Fibroblast of peridontal ligament (primary cell): Measurements from ENCODE around the gene HAX1.
A peak's percentile ranks its signal among the peaks of the same experiment; 100 is the strongest.
"Not testable (repeated sequence)": the region's sequence is repeated elsewhere in the genome, so short reads cannot be mapped to it uniquely, and the experiment has no call there.

ENCODE experiments used
- DNase-seq: peaks from one replicate; pipeline ENCODE4 v3.0.0-alpha.2; 2010; ENCODE audit errors: extremely low read depth

HAX1 gene

DNA sequence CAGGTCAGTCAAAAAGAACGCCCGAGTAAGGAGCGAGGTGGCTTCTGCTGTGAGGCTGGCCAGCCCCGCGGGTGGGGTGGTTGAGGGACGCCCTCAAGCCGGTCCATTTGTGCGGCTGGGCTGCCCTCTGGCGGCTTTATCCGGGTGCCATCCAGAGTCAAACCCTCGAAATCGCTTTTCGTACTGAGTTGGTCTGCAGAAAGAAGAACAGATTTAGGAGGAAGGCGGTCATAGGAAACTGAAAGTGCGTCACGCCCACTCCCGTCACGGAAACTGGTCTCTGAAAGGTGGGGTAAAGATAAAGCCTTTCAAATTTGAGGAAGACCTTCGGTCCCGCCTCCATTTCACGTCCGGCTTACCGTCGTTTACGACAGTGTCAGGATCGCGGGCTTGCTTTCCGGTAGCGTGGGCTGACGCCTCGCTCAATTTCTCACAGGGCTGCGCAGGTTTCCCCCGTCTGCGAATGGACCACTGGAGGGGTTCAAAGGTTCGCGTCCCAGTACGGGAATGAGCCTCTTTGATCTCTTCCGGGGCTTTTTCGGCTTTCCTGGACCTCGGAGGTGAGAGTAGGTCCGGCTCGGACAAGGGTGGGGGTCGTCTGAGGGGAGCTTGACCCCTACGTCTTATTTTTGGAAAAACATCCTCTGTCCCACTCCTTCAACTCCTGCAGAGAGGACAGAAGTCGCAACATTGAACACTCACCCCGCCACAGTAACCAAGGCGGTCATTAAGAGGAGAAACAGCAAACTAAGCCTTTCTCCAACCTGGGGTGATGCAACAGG, at the start of gene HAX1:
HAX1 (plus strand) TSS at position 413 of the 782 bp plus-strand sequence; CDS start at position 508, 95 bp downstream.
- DNase-seq, result peak; percentile 97

DNA sequence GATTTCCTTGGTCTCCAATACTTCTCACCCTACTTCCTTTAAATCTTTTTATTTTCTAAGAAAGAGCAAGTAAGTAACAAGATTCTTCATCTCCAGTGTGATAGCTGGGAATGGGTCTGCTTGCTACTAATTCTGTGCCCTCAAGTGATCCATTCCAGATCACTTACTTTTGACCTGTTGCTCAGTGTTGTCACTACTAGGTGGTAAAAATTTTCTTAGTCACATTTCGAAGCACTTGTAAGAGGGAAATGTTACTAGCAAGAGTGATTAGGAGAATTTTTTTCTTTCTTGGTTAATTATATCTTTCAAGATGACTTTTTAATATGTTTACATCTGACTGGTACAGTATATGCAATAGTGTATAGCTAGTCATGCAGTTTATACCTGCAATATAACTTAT, 49.5 kb upstream of the HAX1 start:
- DNase-seq, result no peak

DNA sequence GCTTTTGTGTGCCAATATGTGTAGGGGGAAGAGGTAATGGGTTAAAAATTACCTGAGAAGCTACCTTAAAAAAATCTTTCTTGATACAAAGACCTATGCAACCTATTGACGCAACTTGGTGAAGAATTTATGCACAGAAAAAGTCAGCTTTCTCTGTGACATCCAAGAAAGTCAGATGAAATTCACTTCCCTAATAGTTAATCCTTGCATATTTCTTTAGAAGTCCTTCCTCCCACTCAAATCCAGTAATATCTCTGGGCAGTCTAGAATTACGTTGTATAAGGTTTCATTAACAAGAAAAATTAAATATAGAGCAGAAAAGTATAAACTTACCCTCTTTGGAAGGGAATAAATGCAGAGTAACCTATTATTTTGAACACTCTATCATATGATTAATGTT, 48.8 kb upstream of the HAX1 start:
- DNase-seq, result no peak

DNA sequence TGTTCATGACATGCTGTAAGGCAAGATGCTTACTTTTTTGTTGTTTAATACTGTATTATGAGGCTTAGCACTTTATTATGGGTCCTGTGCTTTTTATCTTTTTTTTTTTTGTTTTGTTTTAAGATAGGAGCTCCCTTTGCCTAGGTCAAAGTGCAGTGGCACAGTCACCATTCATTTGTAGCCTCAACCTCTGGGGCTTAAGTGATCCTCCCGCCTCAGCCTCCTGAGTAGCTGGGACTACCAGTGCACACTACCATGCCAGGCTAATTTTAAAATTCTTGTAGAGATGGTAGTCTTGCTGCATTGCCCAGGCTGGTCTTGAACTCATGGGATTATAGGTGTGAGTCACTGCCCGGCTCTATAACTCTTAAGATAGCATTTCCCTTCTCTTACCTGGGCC, 47.1 kb upstream of the HAX1 start:
- DNase-seq, result no peak

DNA sequence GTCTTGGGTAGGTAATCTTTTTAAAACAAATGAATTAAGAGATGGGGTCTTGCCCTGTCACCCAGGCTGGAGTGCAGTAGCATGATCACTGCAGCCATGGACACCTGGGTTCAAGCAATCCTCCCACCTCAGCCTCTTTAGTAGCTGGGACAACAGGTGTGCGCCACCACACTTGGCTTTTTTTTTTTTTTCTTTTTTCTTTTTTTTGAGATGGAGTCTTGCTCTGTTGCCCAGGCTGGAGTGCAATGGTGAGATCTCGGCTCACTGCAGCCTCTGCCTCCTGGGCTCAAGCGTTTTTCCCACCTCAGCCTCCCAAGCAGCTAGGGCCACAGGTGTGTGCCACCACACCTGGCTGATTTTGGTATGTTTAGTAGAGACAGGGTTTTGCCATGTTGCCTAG, 41.3 kb upstream of the HAX1 start:
- not testable (repeated sequence) for DNase-seq

DNA sequence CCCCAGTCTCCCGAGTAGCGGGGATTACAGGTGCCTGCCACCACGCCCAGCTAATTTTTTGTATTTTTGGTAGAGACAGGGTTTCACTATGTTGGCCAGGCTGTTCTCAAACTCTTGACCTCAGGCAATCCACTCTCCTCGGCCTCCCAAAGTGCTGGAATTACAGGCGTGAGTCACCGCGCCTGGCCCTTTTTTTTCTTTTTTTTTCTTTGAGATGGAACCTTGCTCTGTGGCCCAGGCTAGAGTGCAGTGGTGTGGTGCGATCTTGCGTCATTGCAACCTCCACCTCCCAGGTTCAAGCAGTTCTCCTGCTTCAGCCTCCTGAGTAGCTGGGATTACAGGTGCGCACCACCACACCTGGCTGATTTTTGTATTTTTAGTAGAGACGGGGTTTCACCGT, 39.3 kb upstream of the HAX1 start:
- not testable (repeated sequence) for DNase-seq

DNA sequence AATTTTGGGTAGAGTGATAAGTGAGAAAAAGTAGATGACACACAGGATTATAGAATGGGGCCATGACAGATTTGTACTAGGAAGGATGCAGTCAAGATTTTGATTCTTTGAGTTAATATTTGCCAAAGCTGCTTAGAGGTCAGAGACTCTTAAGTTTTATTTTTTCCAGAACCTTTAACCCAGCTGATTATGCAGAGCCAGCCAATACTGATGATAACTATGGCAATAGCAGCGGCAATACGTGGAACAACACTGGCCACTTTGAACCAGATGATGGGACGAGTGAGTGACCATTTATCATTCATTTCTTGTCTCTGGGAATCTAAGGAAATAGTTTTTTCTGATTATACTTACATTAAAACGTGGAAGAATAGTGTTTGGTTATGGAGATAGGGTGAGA, 35.6 kb upstream of the HAX1 start:
- no peak for DNase-seq

DNA sequence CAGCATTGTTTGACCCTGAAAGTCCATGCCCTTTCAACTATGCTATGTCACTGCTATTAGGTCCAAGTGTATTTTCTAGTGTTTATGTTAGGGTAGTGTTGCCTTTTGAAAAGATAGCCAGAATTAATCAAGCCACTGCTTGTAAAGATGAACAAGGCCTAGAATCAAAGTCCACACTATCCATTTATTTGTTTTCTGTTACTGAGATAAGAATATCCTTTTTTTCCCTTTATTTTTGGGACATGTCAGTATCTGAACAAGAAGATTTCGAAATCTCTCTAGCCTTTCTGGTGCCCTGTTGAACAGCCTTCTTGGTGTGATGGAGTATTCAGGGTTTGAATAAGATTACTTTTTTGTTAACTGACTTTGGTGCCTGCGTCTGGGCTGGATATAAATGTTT, 35.0 kb upstream of the HAX1 start:
- no peak for DNase-seq

DNA sequence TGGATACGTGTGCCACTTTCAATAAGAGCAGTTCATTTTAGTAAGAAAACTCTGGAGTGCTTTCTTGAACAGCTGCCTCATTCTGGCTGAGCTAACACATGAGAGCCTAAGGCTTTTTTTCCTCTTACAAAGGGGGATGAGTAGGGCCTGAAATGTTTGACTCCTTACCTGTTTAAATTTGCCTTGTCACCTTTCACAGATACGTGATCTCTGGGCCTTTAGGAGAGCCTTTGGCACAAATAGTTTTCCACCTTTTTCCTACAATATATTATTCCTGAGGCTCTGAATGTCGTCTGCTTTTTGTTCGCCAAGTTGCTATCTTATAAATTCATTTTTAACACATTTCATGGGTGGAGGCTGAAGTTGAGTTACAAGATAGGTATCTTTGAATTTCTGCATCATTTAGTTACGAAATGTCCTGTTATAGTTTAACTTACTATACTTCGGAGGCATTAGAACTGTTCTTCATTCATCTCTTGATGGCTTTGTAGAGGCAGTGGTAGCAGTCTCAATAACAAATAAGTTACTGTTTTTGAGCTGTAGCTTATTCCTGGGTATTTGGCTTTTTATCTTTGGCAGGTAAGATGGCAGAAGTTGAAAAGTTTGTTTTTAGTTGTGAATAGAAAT, 34.4 kb upstream of the HAX1 start:
- no peak for DNase-seq

DNA sequence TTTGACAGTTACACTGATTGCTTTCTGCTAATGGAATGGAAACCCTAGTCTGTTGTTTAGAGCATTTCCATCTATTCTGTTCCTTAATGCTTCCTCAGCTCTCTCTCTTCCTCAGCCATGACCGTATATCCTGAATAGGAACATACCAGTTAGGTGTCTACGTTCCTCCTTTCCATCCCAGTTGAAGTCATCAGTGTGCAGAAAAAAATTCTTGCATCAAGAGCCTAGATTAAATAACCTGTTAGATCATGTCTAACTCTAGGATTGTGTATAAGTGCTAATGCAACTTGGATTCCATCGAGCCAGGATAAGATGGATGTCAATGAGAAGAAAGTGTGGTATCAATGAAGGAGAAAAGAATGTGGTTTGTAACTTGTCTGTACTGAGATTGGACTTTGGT, 32.9 kb upstream of the HAX1 start:
- DNase-seq, result no peak

DNA sequence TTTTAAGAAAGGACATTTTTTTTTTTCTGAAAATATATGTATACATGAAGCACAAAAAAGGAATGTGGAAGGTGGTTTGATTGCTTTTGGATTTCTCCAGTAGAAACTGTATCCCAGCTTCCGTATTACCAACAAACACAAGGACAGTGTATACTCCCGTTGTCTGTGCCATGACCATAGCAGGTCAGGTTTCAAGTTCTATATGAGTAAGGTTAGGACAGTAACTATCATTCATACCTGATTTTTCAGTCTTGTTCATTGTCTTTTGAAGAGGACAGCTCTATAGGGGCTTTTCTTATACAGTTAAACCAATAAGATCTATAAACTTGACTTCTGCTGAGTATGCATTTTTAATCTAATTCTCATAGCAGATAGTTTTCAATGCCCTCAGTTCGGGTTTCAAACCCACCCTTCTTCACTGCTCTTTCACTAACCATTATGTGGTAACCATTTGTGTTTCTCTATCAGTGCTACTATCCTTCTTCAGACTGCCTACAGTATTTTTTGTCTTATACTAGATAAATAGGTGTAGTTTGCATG, 32.1 kb upstream of the HAX1 start:
- DNase-seq, result no peak

DNA sequence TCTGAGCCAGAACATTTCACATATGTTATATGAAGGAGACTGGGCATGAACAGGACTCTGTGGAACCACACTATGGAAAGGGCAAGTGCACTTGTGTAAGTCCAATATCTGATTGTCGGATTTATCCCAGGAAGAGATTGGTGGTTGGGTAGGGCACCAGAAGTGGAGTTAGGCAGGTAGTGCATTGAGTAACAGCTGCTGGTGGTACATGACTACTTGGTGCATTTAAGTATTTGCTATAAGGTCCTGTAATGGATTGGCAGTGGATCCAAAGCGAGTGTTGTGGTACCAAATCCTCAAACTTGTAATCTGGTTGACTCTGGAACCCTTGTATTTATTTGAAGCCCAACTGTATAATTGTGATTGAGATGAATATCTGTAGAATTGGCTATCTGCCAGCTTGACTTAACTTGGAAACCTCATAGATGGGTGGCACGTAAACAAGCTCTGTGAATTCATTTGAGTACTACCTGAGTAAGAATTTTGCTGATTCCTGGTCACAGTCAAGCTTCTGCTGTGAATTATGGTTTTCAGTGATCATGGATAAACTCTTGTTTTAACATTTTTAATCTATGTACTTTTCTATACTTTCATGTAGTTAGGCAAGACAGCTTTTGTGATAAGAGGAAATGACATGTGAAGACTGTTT, 30.6 kb upstream of the HAX1 start:
- no peak for DNase-seq

DNA sequence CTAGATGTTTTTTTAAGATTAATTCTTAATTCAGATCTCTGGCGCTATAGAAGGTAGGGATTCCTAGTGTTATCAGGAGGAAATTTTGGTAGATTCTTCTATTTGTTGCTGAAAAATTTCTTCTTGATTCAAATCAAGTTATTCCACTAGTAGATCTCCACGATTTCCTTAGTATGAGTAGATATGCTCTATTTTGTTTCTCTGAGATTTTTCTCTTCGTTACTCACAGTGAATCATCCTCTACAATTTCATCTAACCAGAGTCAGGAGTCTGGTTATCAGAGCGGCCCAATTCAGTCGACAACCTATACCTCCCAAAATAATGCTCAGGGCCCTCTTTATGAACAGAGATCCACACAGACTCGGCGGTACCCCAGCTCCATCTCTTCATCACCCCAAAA, 18.8 kb upstream of the HAX1 start:
- no peak for DNase-seq

DNA sequence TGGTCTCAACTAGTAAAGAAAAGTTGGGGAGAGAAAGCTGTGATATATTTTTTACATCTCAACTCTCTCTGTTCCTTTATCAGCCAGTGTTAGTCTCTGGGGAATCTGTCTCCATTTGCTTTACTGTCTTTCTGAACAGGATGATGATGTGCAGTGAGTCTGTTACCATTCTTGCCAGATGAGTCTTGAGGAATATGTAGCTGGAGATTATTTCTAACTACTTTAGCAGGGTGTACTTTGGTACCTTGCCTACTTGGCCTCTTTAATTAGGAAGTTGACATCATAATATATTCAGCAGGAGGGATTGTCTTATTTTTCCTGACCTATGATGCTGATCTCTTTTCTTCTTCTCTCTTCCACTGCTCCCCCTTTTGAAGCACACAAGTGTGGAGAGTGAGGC, 15.7 kb upstream of the HAX1 start:
- DNase-seq, result no peak

DNA sequence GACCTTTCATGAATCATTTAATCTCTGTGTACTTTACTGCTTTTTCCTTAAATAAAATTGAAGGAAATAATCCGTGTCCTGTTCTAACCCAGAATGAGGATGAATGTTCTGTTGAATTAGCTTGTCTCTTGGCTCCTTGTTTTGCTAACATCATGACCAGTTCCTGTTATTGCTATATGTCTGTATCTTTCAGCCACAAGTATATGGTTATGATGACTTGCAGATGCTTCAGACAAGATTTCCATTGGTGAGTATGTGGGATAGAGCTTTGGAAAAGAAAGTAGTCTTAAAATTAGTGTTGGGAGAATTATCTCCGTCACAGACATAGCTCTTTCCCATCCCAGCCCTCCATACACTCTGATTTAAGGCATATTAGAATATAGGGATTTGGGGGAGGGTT, 13.6 kb upstream of the HAX1 start:
- DNase-seq, result no peak

DNA sequence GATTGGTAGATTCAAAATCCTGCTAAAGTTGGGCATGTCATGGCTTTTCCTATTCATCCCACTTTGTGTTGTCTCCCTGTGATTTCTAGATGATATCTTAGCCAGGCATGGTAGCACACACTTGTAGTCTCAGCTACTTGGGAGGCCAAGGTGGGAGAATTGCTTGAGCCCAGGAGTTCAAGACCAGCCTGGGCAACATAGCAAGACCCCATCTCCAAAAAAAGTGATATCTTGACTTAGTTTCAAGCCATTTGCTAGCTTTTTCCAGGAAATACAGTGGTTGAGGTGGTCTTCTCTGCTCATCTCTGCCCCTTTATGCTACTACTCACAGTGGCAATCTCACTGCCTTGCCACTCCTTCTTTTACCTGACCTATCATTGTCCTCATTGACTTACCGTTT, 12.3 kb upstream of the HAX1 start:
- no peak for DNase-seq

DNA sequence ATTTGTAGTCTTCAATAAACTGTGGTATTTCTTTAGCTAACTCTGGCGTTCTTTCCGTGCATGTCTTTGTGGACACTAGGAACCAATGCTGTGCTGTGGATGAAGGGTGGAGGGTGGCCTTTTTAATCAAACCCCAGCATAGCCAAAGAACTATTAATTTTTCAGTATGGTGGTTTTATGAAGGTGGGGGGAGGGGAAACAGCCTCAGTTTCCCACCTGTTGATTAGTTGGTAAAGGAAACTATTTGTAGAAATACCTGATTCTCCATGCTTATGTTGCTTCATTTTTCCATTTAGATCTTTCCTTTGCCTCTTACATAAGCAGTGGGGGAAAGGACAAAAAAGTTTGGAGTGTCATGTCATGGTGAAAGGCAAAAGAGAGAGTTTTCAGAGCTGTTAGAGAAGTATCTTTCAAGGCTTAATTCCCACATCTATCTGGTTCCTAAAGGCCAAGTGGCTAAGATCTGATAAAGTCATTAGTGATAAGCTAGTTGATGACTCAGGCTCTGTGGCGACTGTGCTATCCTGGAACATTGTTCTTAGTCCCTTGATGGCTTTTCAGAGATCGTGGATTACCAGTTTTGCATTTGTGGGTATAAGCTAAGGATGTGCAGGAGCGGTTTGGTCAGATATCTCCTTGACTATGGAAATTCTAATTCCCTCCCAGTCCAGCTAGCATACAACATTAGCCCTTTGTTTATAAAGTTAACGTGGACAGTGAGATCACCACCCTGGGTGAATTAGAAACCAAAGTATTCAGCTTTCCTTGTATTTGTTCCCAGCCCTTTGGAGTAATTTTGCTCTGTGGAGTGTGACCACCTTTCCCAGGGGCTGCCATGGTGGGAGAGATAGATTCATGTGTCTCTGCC, 8.7 kb upstream of the HAX1 start:
- no peak for DNase-seq

DNA sequence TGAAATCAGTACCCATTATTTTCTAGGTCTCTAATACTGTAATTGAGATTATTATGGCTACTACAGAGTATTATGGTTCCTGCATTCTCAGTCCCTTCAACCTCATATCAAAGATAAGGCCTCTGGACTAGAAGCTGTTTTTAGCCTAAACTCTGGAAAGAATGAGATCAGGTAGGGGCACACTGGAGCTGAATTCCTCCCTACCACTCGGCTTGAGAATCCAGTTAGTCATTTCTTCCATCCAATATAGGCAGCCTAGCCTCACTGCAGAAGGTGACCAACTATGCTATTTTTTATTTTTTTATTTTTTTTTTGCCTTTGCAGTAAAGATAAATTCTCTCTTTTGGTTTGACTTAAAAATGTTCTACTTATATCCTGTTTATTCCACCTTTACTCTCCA, 8.0 kb upstream of the HAX1 start:
- no peak for DNase-seq

DNA sequence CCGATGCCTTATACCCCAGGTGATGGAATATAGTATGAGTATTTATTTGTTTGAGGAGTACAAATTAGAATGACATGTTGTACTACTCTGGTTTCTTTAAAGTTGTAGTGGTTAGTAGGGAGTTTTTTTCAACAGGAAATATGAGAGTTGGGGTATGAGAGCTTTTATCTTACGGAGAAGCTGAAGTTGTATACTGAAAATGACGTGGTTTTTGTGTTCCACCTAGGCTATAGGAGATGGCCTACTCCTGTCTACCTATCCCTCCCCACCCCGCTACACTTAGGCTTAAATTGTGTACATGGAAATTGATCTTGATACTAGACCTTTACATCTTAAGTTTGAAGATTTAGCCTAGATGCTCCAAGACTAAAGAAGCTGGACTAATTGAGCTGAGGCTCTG, 6.8 kb upstream of the HAX1 start:
- DNase-seq, result no peak

DNA sequence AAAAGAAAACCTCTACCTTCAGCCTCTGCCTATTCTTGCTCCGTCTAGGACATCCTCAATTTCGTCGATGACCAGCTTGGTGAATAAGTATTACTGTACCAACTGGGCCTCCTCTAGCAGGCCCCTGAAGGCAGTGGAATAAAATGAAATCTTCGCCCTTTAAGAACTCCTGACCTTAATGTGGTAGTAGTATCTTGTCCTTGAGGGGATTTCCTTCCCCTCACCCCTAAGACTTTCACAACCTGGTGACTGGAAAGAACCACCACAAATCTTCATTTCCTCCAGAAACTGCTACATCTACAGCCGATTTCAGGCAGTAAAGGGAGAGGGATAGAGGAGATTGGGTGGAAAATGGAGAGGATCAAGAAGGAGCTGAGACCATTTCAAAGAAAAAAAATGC, 1.6 kb upstream of the HAX1 start:
- DNase-seq, result no peak

DNA sequence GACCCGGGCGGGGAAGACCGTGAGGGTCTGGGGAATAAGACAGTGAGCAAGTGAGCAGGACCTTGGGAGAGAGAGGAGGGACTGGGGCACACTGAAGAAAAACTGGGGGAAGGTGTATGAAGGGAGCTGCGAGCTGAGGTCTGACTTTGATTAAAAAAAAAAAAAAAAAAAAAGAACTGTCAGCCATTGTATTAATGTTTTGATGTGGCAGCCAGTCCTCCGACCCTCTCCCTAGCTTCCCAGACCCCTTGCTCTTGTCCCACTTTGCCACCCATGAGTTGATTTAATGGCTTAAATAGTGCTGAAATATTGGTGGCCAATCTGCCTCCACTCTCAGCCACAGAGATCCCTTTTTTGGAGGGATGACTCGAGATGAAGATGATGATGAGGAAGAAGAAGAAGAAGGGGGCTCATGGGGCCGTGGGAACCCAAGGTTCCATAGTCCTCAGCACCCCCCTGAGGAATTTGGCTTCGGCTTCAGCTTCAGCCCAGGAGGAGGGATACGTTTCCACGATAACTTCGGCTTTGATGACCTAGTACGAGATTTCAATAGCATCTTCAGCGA, 652 bp downstream of the HAX1 start:
- DNase-seq, result no peak

DNA sequence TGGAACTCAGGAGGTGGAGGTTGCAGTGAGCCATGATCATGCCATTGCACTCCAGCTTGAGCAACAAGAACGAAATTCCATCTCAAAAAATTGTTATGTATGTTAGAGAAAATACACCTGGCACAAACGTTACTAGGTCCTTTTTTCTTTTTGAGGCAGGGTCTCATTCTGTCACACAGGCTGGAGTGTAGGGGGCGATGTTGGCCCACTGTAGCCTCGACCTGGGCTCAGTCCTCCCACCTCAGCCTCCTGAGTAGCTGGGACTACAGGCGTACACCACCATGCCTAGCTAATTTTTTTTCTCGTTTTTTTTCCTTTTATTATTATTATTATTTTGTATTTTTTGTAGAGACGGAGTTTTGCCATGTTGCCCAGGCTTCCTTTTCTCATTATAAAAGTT, 4.4 kb downstream of the HAX1 start:
- no peak for DNase-seq
